C4-2B (cell line): ENCODE results near the gene SLC25A1.

Experiments
- CTCF ChIP-seq: fragments of 450-650 bp; conservative IDR thresholded peaks from 2 replicates; pipeline ENCODE4 v1.5.1; 2017; ENCODE audit warnings: mild to moderate bottlenecking
- ZFX ChIP-seq: fragments of 450-650 bp; IDR thresholded peaks from 2 replicates; pipeline ENCODE4 v1.6.1; 2017

DNA sequence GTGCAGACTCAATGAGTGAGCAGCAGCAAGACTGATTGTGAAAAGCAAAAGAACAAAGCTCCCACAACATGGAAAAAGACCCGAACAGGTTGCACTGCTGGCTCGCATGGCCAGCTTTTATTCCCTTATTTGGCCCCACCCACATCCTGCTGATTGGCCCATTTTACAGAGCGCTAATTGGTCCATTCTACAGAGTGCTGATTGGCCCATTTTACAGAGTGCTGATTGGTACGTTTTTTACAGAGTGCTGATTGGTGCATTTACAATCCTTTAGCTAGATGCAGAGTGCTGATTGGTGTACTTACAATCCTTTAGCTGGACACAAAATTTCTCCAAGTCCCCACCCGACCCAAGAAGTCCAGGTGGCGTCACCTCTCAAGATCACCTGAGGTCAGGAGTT, 15.3 kb upstream of the SLC25A1 start:
- TF ChIP-seq CTCF (no peak), ZFX (no peak)
